Trophoblast cell (in vitro differentiated cells and primary cell): ENCODE data around the gene DCLK2.

Source experiments
- DNase-seq, 2 donors: peaks; one replicate each; pipeline ENCODE4 v3.0.0-alpha.2; 2016
- H2AFZ ChIP-seq: 2 replicates; pipeline ENCODE4 v1.6.1; 2013; ENCODE audit warnings: low read length, moderate library complexity, mild to moderate bottlenecking; ENCODE audit not compliant: insufficient read depth, poor library complexity
- H2AK5ac ChIP-seq: 2 replicates; pipeline ENCODE4 v1.6.1; 2013; ENCODE audit warnings: mild to moderate bottlenecking, low read length
- H2BK120ac ChIP-seq: 2 replicates; pipeline ENCODE4 v1.6.1; 2013; ENCODE audit warnings: low read length, mild to moderate bottlenecking, moderate library complexity; ENCODE audit not compliant: insufficient read depth, poor library complexity
- H2BK12ac ChIP-seq: 2 replicates; pipeline ENCODE4 v1.6.1; 2013; ENCODE audit warnings: mild to moderate bottlenecking, low read length, moderate library complexity
- H2BK5ac ChIP-seq: 2 replicates; pipeline ENCODE4 v1.6.1; 2013; ENCODE audit warnings: low read length, low read depth, moderate library complexity, mild to moderate bottlenecking; ENCODE audit not compliant: poor library complexity
- H3K14ac ChIP-seq: 2 replicates; pipeline ENCODE4 v1.6.1; 2013; ENCODE audit warnings: mild to moderate bottlenecking, low read length
- H3K18ac ChIP-seq: 2 replicates; pipeline ENCODE4 v1.6.1; 2013; ENCODE audit warnings: mild to moderate bottlenecking, low read length
- H3K23ac ChIP-seq: 2 replicates; pipeline ENCODE4 v1.6.1; 2013; ENCODE audit warnings: low read length
- H3K27ac ChIP-seq: 2 replicates; pipeline ENCODE4 v1.5.1; 2013; ENCODE audit warnings: low read depth, mild to moderate bottlenecking, inconsistent platforms, low read length, moderate library complexity
- H3K27me3 ChIP-seq: 2 replicates; pipeline ENCODE4 v1.6.1; 2013; ENCODE audit warnings: inconsistent platforms, mild to moderate bottlenecking, low read length, moderate library complexity; ENCODE audit not compliant: insufficient read depth
- H3K36me3 ChIP-seq, 2 experiments: 1 replicate in 1 of 2; 2 replicates in 1 of 2; pipeline ENCODE4 v1.6.1; 2013; ENCODE audit warnings: low read length in 2 of 2, mild to moderate bottlenecking in 2 of 2, moderate library complexity in 1 of 2; ENCODE audit not compliant: insufficient read depth in 2 of 2, control insufficient read depth in 1 of 2
- H3K4ac ChIP-seq: 2 replicates; pipeline ENCODE4 v1.6.1; 2013; ENCODE audit warnings: low read depth, mild to moderate bottlenecking, low read length, moderate library complexity
- H3K4me1 ChIP-seq, 2 experiments: 1 replicate in 1 of 2; 2 replicates in 1 of 2; pipeline ENCODE4 v1.6.1; 2013; ENCODE audit warnings: low read length in 2 of 2, mild to moderate bottlenecking in 2 of 2, moderate library complexity in 1 of 2; ENCODE audit not compliant: insufficient read depth in 2 of 2, control insufficient read depth in 1 of 2
- H3K4me2 ChIP-seq: 2 replicates; pipeline ENCODE4 v1.6.1; 2013; ENCODE audit warnings: inconsistent platforms, mild to moderate bottlenecking, low read length, moderate library complexity
- H3K4me3 ChIP-seq: 2 replicates; pipeline ENCODE4 v1.5.1; 2013; ENCODE audit warnings: mild to moderate bottlenecking, low read depth, low read length, inconsistent platforms
- H3K79me1 ChIP-seq: one replicate; pipeline ENCODE4 v1.6.1; 2013; ENCODE audit warnings: low read length
- H3K79me2 ChIP-seq: 2 replicates; pipeline ENCODE4 v1.6.1; 2013; ENCODE audit warnings: low read length, mild to moderate bottlenecking; ENCODE audit not compliant: control insufficient read depth, insufficient read depth, poor library complexity
- H3K9ac ChIP-seq: 2 replicates; pipeline ENCODE4 v1.6.1; 2013; ENCODE audit warnings: mild to moderate bottlenecking, low read length
- H3K9me3 ChIP-seq: 2 replicates; pipeline ENCODE4 v1.6.1; 2013; ENCODE audit warnings: low read depth, mild to moderate bottlenecking, control low read depth, inconsistent platforms, low read length; ENCODE audit not compliant: insufficient read depth
- H4K12ac ChIP-seq: 2 replicates; pipeline ENCODE4 v1.6.1; 2013; ENCODE audit warnings: low read depth, mild to moderate bottlenecking, low read length, moderate library complexity
- H4K8ac ChIP-seq: 2 replicates; pipeline ENCODE4 v1.6.1; 2013; ENCODE audit warnings: low read depth, mild to moderate bottlenecking, low read length, moderate library complexity
- H4K91ac ChIP-seq: one replicate; pipeline ENCODE4 v1.6.1; 2013; ENCODE audit warnings: low read depth, mild to moderate bottlenecking, low read length, moderate library complexity
- WGBS: extraction: QIAGEN DNeasy Blood & Tissue Kit; methylation state at CpG from one replicate; pipeline ENCODE4 v1.1.7; 2013; ENCODE audit warnings: missing lambda C conversion rate; ENCODE audit not compliant: insufficient read length, insufficient coverage; ENCODE audit errors: extremely low coverage; 5-methylcytosine and 5-hydroxymethylcytosine counted together

The DCLK2 gene

DNA sequence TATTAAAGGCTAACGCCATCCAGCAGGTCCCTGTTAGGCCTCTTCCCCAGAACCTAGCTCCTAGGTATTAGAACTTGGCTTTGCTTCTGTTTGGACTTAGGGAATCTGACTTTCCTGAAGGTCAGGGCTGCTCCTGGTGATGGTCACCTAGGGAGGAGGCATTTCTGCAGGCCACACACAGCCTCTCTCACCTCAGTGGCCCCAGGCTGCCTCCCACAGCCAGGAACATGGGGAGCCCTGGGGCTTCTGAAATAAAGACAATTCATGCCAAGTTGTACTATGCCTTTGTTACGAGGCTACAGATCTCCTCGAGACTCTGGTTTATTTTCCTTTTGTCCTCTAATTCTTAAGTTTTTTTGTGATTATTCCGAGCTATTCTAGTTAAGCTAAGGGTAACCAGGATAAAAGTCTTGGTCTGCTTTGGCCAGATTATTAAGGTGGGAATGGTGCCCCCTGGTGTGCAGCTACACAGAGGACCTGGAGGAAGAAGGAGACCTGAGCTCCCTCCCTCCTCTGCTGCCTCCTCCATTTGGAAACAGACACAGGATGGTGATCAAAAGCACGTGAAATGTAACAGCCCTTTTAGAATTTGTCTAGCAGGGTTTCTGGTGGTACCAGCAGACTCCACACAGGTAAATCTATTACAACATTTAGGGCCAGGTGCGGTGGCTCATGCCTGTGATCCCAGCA lies 131.0 kb downstream of the DCLK2 start:
- H3K4ac ChIP-seq = no peak overlapping the region
- H2BK12ac ChIP-seq = peak overlapping the region; percentile 88
- H4K12ac ChIP-seq = no peak overlapping the region
- H3K9ac ChIP-seq = no peak overlapping the region
- no peak overlapping the region for H3K4me2 ChIP-seq
- H3K14ac ChIP-seq = peak overlapping the region; percentile 38
- no peak overlapping the region for H2BK5ac ChIP-seq
- no peaks in the 10 kb centered on the region for H3K9me3 ChIP-seq
- H2BK120ac ChIP-seq = peak overlapping the region; percentile 40
- DNase-seq = peak; percentile 79 to 89
- H3K79me2 ChIP-seq = no peaks in the 10 kb centered on the region
- H3K18ac ChIP-seq = no peak overlapping the region
- peak overlapping the region; percentile 44 for H2AK5ac ChIP-seq
- H3K79me1 ChIP-seq = peaks cover 4% of the 10 kb centered on the region
- no CpG with 5 or more reads among the region's 6 CpGs for WGBS
- no peak overlapping the region for H2AFZ ChIP-seq
- H3K23ac ChIP-seq = no peak overlapping the region
- no peaks in the 10 kb centered on the region for H3K27me3 ChIP-seq
- H3K4me3 ChIP-seq = no peak overlapping the region
- peaks cover 0 to 12% of the 10 kb centered on the region in 2 experiments for H3K4me1 ChIP-seq
- no peaks in the 10 kb centered on the region for H3K36me3 ChIP-seq
- H3K27ac ChIP-seq = no peak overlapping the region
- H4K91ac ChIP-seq = peak overlapping the region; percentile 17
- no peak overlapping the region for H4K8ac ChIP-seq

DNA sequence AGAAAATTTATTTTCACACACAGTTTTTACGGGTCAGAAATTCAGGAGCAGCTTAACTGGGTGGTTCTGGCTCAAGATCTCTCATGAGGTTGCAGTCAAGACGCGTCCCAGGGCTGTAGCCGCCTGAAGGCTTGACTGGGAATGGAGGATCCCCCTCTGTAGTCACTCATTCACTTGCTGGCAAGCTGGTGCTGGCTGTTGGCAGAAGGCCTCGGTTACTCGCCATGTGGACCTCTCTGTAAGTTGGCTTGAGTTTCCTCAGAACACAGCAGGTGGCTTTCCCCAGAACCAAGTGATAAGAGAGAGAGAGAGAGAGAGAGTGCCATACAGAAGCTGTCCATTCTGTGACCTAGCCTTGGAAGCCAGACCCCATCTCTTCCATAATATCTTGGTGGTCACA lies 132.8 kb downstream of the DCLK2 start:
- no peak overlapping the region for H4K12ac ChIP-seq
- H3K4ac ChIP-seq = no peak overlapping the region
- peaks cover 7% of the 10 kb centered on the region for H3K79me1 ChIP-seq
- no CpG with 5 or more reads among the region's 6 CpGs for WGBS
- peaks cover 5 to 17% of the 10 kb centered on the region in 2 experiments for H3K4me1 ChIP-seq
- H3K9ac ChIP-seq = no peak overlapping the region
- no peaks in the 10 kb centered on the region for H3K27me3 ChIP-seq
- peak overlapping the region; percentile 76 for H2BK120ac ChIP-seq
- no peak overlapping the region for H3K4me2 ChIP-seq
- no peaks in the 10 kb centered on the region for H3K79me2 ChIP-seq
- peak overlapping the region; percentile 83 for H4K91ac ChIP-seq
- no peaks in the 10 kb centered on the region for H3K9me3 ChIP-seq
- no peak for DNase-seq
- H2BK5ac ChIP-seq = peak overlapping the region; percentile 31
- H3K36me3 ChIP-seq = no peaks in the 10 kb centered on the region
- no peak overlapping the region for H3K27ac ChIP-seq
- no peak overlapping the region for H3K23ac ChIP-seq
- H2AK5ac ChIP-seq = peak overlapping the region; percentile 81
- H3K14ac ChIP-seq = peak overlapping the region; percentile 66
- H4K8ac ChIP-seq = peak overlapping the region; percentile 49
- peak overlapping the region; percentile 97 for H2BK12ac ChIP-seq
- H2AFZ ChIP-seq = peak overlapping the region; percentile 30
- no peak overlapping the region for H3K4me3 ChIP-seq
- H3K18ac ChIP-seq = no peak overlapping the region

DNA sequence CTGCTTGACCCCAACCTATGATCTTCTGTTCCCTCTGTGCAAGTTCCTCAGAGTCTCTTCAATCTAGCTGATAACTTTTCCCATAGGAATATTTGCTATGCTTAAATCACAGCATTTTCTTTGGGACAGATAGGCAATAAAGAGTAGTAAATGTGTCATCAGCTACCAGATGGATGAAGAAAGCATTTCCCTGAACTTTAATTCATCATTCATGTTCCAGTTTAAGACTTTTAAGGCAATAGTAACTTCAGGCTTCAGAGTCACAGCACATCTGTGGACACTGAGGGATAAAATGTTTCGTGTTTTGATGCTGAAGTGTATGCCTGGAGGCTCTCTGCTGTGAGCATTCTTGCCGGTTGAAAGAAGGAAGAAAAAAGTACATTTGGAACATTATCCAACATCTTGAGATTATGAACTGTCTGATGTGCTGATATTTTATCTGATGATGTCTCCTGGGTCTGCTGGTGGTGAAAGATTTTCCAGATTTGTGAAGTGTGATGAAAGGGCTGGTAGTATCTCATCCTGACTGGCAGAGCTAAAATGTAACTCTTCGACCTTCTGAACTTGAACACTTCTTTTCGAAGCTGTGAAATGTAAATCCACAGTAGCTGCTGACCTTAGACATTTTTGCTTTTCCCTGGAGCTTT lies 133.7 kb downstream of the DCLK2 start:
- peaks cover 5 to 21% of the 10 kb centered on the region in 2 experiments for H3K4me1 ChIP-seq
- no peak overlapping the region for H3K23ac ChIP-seq
- H2AFZ ChIP-seq = no peak overlapping the region
- H4K91ac ChIP-seq = no peak overlapping the region
- no peak overlapping the region for H3K4me3 ChIP-seq
- H3K79me1 ChIP-seq = peaks cover 11% of the 10 kb centered on the region
- no peak overlapping the region for H2BK5ac ChIP-seq
- peak; percentile 64 to 93 for DNase-seq
- no peak overlapping the region for H2BK120ac ChIP-seq
- no peak overlapping the region for H3K27ac ChIP-seq
- H3K27me3 ChIP-seq = no peaks in the 10 kb centered on the region
- no peak overlapping the region for H3K18ac ChIP-seq
- no peaks in the 10 kb centered on the region for H3K9me3 ChIP-seq
- H3K9ac ChIP-seq = no peak overlapping the region
- H3K4ac ChIP-seq = no peak overlapping the region
- no peak overlapping the region for H3K4me2 ChIP-seq
- H2AK5ac ChIP-seq = no peak overlapping the region
- no peak overlapping the region for H4K12ac ChIP-seq
- H2BK12ac ChIP-seq = no peak overlapping the region
- no peaks in the 10 kb centered on the region for H3K79me2 ChIP-seq
- no peak overlapping the region for H4K8ac ChIP-seq
- H3K14ac ChIP-seq = no peak overlapping the region
- H3K36me3 ChIP-seq = no peaks in the 10 kb centered on the region
- WGBS = no CpG with 5 or more reads among the region's 4 CpGs

DNA sequence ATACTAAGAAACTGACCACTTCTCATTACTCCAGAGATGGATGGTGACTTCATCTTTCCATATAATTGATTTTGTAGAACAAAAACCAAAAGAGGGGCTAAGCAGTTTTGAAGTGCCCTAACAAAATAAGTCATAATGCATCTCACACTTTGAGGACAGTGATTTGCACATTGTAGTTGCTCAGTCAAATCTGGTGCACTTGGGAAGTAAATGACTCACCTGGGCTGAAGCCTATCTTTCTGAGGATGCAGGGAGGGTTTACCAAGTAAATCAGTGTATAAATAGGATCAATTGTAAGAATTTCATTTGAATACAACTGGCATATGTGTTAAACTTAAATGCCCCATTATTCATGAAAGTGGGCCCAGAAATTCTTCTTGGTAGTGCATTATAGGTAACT lies 134.2 kb downstream of the DCLK2 start:
- Histone ChIP-seq H2AFZ (no peak overlapping the region), H3K4me3 (no peak overlapping the region), H3K9me3 (no peaks in the 10 kb centered on the region), H3K27me3 (no peaks in the 10 kb centered on the region), H3K79me1 (peaks cover 11% of the 10 kb centered on the region), H3K79me2 (no peaks in the 10 kb centered on the region), H2BK12ac (no peak overlapping the region), H3K4ac (no peak overlapping the region), H3K4me1 (peaks cover 5 to 21% of the 10 kb centered on the region in 2 experiments), H3K4me2 (no peak overlapping the region), H3K23ac (no peak overlapping the region), H3K9ac (no peak overlapping the region), H4K12ac (no peak overlapping the region), H3K27ac (no peak overlapping the region), H4K91ac (no peak overlapping the region), H3K14ac (no peak overlapping the region), H3K36me3 (no peaks in the 10 kb centered on the region), H2AK5ac (no peak overlapping the region), H4K8ac (no peak overlapping the region), H3K18ac (no peak overlapping the region), H2BK120ac (no peak overlapping the region), H2BK5ac (no peak overlapping the region)
- peak; percentile 7 to 50 for DNase-seq
